Measurements from ENCODE around the gene MTFR2. TPM values are rescaled to one million over a fixed set of nuclear protein-coding genes. Genes with fewer than 3 reads are reported as not detected.
A peak's percentile ranks its signal among the peaks of the same experiment; 100 is the strongest.

MTFR2 gene
- 1 to 10 TPM in 10 of 12 donors, not detected in 2; 1.1 to 3.1 (median 1.6) TPM for polyA plus RNA-seq (ENCODE audit: insufficient read length in 12 of 12)
- long read RNA-seq, donor 1 = 0 reads
- long read RNA-seq, donor 2, partial matches to known transcripts = 0 of 1 reads
- long read RNA-seq, donor 2, other reads (novel, unspliced or antisense) = 0 of 1 reads
- long read RNA-seq, donor 3 = 0 reads
- long read RNA-seq, donor 4 = 0 reads
- long read RNA-seq, donor 5 = 0 reads
- long read RNA-seq, donor 6 = 0 reads
- long read RNA-seq, donor 7 = 0 reads
- long read RNA-seq, donor 8 = 0 reads
- long read RNA-seq, donor 9 = 0 reads
- long read RNA-seq, donor 10 = 0 reads
- long read RNA-seq, donor 11 = 0 reads

DNA sequence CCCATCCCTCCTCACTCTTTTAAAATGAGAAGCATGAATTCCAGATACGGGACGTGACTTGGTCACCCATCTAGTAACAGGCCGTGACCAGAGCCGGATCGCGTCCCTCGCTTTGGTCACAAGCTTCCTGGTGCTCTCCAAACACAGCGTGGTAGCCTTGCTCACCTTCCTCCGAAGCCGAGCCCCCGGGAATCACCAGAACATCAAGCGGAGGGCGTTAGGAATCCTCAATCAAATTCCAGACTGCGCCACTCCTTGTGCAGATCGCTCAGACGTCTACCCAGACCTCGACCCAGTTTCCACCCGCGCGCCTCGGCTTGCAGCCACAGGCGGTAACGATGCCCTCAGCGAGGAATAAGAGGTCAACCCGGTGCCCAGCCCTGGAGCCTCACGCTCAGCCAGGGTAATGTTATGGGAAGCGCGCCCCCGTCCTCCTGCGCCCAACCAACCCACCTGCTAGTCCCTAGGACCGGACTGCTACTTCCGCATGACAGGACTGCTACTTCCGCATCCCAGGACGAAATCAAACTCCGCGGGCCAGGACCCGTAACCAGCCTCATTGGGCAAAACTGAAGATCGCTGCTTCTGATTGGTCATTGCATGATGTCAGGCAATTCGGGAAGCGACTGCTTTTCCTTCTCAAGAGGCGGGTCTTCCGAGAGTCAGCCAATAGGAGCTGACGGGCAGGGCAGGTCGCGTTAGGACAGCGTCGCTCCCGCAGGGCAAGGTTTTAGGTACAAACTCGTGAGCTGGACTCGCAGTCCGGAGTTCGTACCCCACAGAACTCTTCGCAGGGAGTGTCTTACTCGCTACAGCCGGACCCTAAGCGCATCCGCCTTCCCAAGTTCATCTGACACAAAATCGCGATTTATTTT lies at the start of gene MTFR2:
MTFR2 (minus strand) TSS at position 501 of the 875 bp plus-strand sequence. CDS start 1,212 bp downstream, outside the sequence.
- peak; percentile 97 for DNase-seq

DNA sequence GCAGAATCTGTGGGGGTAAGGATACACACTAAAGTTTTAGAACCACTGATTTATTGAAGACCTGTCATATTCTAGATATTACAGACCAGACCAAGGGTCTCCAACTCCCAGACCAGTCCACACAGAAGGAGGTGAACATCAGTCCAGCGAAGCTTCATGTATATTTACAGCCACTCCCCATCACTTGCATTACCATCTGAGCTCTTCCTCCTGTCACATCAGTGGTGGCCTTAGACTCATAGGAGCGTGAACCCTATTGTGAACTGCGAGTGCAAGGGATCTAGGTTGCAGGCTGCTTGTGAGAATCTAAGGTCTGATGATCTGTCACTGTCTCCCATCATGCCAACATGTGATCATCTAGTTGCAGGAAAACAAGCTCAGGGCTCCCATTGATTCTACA lies 44.5 kb upstream of the MTFR2 start:
- no peak for DNase-seq

DNA sequence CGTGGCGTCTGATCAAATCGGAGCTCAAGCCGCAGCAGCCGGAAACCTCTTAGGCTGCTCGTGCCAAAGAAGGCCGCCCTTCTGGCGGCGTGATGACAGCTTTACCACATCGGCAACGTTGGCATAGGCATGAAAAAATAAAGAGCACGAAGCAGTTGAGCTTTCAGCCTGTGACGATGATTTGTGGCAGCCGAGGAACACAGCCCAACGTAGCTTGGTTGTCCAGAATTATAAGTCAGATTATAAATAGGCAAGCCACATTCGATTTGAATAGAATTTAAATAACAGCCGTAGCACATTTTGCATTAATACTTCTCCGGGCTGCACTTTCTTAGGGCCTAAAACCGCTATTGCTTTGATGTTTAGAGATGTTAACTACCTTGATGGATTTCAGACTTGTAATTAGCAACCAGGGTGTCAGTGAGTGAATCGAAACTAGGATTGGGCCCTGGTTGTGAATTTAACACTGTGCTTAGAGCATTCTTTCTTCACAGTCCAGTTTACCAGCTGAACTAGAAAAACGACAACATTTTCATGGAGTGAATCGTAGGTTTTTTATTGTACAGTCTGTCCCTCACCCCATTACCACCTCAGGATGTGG lies 40.4 kb upstream of the MTFR2 start:
- peak; percentile 89 for DNase-seq

DNA sequence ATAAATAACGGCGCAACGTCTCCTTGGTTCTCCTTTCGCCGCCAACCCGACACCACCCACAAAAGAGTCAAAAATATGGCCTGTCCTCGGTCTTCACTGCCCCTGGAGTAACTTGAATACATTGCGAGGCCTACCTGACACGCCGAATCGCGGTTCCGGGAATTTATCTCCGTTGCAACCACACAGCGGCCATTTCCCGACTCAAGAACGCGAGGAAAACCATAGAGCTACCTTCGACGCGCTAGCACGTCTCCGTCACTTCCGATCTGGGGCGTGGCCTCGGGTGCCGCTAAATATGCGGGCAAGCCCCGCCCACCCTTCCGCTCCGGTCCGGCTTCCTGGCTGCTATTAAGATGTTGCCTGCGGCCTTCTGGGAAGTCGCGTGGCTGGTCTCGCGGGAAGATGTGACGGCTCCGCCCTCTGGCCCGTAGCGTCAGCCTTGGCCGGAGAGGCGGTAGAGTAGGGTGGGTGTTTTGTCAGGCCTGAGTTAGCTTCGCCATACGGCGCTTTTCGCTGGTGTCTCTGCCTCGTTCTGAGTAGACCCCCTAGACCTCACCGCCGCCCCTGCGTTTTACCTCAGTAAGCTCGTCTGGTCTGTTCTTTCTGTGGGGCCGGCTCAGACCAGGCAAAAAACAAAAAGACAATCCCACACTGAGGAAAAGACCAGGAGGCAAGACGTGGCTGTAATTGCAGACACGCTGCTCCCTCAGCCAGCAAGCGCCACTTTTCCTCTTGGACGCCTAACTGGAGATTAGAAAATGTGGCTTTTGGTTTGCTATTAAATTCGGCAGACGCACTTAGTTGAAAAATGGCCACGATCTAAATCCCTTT lies 39.7 kb upstream of the MTFR2 start, which contains the start of gene BCLAF1:
BCLAF1 (minus strand) TSS at position 268 of the 831 bp plus-strand sequence. CDS start 9,980 bp downstream, outside the sequence.
- DNase-seq = peak; percentile 100

DNA sequence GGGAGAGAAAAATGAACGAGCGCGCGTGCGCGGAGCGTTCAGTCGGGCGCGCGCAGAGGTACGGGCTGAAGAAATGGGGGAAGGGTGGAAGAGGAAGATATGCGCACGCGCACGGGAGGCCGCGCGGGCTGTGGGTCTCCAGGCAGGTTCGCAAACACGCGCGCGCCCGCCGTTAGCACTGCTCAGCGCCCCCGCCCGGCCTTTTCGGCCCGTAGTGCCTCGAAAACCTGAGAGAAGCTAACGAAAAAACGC lies 39.1 kb upstream of the MTFR2 start:
- peak; percentile 96 for DNase-seq

DNA sequence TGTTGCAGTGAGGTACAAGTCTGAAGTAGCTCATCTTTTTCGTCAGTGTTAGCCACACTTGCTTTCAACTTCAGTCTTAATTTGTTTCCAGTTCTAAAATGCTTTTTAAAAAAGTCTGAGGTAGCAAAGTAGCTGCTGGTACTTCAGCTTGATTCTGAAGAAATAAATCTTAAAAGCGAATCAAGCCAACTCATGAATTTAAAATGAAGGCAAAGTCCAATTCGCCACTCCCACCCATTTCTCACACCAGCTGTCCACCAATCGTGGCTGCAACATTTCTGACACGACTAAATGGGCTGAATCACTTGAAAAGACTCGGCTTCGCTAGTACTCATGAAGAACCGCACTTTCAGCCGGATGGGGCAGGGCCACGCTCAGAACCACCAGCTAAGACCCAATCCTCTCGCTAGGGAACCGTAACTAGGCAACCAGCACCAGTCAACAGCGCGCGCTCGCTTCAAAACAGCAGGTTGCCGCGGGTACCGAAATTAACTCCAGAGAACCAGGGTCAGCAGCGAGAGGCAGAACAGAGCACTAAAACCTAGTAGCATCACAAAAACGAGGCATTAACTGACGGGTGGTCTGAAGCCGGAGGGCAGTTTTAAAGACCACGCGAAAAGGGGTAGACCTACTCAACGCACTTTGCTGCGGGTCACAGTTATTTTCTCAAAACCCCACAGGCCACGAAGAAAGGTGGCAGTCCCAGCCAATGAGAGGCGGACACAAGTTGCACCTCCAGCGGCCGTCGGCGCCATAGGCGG lies 38.6 kb upstream of the MTFR2 start:
- DNase-seq = peak; percentile 72

DNA sequence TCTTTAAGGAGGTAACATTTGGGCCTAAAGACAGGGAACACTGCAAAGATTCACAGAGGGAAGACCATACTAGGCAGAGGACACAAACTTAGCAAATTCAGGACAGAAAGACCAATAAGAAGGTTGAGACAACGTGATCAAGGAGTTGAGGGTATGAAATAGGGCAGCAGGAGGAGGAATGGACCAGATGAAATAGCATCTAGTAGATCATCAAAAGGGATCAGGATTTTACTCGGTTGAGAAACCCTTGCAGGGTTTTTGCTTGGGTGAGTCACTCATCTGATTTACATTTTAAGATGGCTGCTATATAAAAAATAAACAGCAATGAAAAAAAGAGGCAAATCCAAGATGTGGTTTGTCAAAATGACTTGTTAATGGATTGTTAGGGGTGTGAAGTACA lies 34.8 kb upstream of the MTFR2 start:
- no peak for DNase-seq

DNA sequence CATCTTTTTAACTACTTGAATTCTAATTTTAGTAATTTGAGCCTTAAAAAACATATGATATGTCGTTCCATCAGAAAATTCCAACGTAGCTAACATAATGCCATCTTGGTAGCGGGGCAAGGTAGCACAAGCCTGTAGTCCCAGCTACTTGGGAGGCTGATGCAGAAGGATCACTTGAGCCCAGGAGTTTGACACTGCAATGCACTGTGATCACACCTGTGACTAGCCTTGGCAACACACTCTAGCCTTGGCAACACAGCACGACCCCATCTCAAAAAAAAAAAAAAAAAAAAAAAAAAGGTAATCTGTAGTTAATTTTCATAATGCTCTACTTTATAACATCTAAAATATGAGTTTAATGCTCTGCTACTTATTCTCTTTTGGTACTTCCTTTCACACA lies 32.8 kb upstream of the MTFR2 start:
- DNase-seq = no peak

DNA sequence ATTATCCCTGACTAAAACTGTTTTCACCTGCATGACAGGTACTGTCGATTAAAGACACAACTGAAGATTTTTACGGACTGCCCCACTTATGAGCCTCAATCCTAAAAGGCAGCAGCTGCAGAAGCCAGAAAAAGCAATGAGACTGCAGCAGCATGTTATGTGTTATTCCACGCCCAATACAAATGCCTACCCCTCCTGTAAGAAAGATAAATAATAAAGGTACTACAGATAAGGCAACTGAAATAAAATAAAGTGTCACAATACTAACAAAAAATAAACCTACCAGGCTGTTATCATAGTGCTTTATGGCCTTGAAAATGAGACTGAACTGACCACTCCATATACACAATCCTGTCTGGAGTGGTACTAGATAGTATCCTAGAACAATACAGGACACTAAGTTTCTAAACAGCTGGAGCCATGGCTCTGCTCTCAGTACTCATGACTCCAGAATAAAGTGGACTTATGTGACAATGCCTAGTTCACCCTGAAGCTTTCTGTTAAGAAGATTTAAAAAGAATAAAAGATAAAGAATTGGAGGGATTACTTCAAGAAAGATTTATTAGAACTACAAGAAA lies 30.0 kb upstream of the MTFR2 start:
- no peak for DNase-seq

DNA sequence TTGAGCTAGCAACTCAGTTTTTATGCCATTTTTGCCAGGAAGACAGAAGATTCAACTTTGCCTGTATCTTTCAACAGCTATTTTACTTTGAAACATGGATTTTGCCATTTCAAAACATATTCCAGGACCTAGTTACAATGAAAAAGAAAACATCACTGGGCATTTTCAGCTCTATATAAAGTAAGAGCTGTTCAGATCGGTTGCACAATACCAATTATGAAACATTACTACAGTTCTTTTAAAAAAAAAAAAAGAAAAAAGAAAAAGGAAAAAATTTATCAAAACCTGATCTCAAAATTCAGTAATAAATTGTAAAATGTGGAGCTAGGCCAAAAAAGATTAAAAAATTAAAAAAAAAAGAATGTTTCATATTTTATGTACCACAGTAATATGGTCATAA lies 24.0 kb upstream of the MTFR2 start:
- DNase-seq = no peak

DNA sequence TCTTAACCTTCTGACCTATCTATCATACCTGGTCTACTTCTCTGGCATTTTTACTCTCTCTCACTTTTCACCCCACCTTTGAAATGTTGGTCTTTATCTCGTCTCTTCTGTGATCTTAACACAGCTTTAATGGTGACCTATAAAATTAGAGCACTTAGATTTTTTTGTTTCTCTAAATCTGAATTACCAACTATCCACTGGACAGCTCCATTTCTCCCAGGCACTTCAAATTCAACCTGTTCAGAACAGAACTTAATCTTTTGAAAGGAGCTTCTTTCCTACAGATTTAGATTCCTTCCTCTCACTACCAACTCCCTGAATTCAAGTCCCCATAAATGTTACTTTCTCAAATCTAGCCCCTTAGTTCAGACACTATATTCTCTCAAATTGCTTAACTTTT lies 15.0 kb upstream of the MTFR2 start:
- DNase-seq = no peak

DNA sequence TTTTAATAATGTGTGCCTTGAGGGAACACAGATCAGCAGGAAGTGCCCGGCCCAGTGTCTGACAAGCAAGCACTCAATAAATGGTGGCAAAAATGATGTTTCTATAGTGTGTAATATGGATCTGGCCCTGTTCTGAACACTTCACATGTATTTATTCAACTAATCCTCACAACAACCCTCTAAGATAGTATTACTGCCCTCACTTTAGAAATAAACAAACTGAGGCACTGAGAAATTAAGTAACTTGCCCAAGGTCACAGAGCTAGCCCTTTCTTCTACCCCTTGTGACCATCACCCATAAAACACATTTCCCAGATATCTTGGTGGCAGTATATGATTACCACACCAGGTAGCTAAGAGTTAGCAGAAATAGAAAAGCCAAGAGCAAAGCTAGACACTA lies 12.8 kb upstream of the MTFR2 start:
- DNase-seq = no peak

DNA sequence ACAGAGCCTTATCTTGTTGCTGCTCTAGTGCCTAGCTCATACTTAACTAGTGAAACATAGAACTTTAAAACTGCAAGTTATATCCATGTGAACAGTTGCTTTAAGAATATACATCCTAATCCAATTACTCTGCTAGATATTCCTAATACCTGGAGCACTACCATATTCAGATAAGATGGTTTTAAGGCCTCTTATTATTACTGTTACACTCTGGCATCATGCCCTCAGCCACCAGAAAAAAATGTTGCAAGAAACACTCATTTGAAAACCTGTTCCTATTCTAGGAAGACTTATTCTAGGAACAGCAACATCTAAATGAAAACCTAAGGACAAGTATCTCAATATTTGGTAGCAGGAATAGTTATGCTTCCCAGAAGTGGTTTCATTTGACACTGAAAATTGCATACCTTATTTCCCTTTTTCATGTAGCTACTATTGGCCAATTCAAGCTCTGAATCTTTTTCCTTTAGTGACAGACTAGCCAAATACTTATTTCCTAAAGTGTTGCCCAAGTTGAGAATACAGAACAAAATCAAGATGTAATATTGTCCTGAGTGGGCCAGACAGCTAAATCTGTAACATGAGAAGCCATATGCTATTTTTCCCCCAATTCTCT lies 4.8 kb upstream of the MTFR2 start:
- DNase-seq = no peak

DNA sequence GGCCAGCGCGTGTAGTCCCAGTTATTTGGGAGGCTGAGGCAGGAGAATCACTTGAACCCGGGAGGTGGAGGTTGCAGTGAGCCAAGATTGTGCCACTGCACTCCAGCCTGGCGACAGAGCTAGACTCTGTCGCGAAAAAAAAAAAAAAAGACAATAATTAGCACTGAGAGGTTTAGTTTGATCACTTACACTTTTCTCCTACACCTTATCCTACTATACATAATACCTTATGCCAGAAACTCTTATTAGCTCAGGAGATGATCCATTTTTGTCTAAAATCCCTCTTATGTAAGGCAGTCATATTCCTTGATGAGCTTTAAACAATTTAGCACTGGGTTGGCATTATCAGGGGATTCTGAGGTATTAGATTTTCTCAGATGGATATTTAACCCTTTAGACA lies 3.6 kb upstream of the MTFR2 start:
- no peak for DNase-seq

DNA sequence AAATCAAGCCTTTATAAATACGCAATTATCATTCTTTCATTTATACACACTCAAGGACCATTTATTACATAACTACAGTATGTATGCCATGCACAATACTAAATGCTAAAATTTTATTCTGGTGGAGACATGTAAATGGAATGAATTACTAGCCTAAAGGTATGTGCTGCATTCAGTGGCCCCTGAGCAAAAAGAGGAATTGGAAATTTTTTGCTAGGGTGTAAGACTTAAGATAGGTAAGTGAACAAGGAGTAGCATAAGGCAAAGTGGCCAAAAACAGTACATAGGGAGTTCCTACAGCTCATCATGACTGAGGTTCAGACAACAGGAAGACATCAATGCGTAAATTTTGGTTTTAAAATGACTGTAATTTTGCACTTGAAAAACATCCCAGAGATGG lies 2.3 kb upstream of the MTFR2 start:
- DNase-seq = no peak

DNA sequence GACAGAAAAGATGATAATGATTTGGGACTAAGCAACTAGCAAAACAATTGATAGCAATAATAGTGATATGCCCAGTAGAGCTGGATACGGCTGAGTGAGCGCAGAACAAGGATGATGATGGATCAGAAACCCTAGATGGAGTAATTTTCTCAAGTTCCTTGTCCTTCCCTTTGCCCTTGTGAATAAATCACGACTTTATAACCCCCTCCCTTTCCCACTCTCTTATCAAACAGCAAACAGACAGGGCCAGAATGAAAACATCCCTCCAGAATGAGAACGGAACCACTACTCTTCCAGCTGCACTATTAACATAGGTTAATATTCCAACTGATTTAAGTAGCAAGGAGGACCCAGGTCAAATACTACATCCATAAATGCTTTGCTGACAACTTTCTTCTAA lies 1.3 kb upstream of the MTFR2 start:
- no peak for DNase-seq

DNA sequence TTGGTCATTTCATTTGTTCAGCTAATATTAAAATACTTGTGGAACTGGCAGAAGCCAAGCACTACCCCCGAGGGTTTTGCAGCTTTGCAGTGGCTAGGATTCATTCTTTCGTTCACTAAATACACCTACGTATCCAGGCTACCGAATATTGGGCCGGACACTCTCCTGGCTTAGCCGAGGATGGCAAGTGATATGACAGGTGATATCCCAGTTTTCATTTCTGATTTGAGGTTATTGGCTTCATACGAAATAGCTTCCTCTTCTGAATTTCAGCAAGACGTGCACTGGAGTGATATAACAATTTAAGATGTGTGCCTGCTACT lies 536 bp upstream of the MTFR2 start:
- no peak for DNase-seq

DNA sequence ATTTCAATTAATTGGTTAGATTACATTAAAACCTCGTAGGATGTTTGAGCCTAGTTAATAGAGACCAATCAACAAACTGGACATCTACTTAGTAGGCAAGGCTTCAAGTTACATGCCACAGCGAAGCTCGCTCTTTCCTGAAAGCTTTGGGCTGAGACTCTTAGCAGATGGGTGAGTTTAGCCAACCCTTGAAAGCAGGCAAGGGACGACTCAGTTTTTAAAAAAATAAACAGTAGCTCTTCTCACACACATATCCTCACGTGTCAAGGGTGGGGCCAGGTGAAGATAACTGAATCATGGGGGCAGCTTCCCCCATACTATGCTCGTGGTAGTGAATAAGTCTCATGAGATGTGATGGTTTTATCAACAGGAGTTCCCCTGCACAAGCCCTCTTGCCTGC lies 775 bp downstream of the MTFR2 start:
- no peak for DNase-seq

DNA sequence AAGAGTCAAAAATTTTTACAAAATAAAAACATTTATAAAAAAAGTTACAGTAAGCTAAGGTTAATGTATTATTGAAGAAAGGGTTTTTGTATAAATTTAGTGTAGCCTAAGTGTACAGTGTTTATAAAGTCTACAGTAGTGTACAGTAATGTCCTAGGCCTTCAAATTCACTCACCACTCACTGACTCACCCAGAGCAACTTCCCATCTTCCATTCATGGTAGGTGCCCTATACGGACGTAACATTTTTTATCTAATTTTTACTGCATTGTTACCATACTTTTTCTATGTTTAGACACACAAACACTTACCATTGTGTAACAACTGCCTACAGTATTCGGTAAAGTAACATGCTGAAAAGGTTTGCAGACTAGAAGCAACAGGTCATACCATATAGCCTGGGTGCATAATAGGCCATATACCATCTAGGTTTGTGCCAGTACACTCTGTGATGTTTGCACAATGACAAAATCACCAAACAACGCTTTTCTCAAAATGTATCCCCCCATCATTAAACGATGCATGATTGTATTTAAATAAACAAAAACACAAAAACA lies 6.0 kb downstream of the MTFR2 start:
- DNase-seq = no peak
